Measurements from ENCODE around the gene DNAAF3. TPM values are rescaled to one million over a fixed set of nuclear protein-coding genes. Genes with fewer than 3 reads are reported as not detected.

Gene DNAAF3
- under 1 TPM in 2 of 4 donors, not detected in 2; 0.34 to 0.88 TPM for total RNA-seq

DNA sequence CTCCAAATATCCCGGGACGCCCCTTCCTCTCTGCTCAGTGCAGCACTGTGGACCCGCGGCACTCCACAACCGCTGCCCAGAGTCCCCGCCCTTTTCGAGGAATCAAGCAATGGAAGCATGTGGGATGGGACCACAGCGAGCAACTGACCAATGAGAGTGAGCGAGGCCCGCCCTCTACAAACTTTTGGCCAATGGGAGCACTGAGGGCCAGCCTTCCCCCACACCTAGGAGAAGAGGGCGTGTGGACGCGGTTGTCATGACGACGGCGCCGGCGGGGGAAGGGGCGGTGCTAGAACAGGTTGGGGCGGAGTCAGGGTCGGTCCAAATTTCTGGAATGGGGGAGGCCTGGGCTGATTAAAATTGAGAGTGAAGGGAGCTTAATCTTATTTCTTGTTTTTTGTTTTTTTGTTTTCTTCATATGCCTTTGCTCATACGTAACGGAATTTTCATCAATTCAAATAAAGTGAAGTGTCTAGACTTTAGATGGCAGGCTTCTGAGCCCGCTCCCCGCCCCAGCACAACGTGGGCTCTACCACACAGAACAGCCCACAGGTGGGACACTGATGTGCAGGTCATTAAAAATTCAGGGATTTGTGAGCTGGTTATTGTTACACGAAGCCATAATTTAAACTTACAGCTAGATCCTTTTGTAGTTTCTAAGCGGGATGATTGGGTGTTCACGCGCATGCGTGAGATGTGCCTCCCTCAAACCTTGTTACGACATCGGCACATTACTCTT, at the start of gene DNAAF3:
Gene DNAAF3, minus strand, starts transcription at position 84 of the 739 bp plus-strand sequence. CDS start 200 bp downstream, outside the sequence.
- TF ChIP-seq, protein P1, sequence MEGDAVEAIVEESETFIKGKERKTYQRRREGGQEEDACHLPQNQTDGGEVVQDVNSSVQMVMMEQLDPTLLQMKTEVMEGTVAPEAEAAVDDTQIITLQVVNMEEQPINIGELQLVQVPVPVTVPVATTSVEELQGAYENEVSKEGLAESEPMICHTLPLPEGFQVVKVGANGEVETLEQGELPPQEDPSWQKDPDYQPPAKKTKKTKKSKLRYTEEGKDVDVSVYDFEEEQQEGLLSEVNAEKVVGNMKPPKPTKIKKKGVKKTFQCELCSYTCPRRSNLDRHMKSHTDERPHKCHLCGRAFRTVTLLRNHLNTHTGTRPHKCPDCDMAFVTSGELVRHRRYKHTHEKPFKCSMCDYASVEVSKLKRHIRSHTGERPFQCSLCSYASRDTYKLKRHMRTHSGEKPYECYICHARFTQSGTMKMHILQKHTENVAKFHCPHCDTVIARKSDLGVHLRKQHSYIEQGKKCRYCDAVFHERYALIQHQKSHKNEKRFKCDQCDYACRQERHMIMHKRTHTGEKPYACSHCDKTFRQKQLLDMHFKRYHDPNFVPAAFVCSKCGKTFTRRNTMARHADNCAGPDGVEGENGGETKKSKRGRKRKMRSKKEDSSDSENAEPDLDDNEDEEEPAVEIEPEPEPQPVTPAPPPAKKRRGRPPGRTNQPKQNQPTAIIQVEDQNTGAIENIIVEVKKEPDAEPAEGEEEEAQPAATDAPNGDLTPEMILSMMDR (IDR thresholded peaks at IDR 0.05; ENCODE audit: low read depth) = no peak

DNA sequence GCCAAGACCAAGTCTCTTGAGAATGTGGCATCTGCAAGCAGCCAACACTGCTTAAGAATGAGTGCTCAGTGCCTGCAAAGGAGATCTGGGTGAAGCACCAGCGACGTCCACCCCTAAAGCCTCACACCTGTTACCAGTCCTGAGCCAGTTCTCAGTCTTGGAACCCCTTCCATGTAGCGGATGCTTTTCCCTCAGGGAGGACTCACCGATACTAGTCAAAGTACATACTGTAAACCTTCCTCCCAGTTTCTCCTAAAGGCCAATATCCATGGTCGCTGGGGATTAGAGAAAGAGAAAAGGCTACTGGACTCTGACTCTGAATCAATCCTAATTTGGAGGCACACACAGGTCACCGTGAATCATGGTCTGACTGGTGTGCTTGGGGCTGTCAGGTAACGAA, 47.1 kb upstream of the DNAAF3 start:
- TF ChIP-seq, protein P1 (IDR thresholded peaks at IDR 0.05; ENCODE audit: low read depth) = no peak

DNA sequence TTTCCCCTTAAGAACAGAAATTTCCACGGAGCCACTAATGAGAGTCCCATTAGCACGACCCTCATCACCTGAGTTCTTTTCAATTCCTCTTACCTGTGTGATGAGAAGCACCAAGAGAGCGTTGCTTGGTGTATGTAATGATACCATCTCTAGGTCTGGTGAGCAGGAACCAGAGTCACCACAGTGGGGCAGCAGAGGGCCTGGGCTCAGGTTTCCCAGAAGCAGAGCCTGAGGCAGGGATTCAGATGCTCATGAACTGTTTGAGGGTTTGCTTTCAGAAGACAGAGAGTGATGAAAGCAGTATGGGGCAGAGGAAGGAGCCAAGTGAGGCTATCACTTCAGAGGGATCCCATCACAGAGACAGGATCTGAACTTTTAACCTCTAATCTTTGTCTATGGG, 46.0 kb upstream of the DNAAF3 start:
- TF ChIP-seq, protein P1 (IDR thresholded peaks at IDR 0.05; ENCODE audit: low read depth) = no peak

DNA sequence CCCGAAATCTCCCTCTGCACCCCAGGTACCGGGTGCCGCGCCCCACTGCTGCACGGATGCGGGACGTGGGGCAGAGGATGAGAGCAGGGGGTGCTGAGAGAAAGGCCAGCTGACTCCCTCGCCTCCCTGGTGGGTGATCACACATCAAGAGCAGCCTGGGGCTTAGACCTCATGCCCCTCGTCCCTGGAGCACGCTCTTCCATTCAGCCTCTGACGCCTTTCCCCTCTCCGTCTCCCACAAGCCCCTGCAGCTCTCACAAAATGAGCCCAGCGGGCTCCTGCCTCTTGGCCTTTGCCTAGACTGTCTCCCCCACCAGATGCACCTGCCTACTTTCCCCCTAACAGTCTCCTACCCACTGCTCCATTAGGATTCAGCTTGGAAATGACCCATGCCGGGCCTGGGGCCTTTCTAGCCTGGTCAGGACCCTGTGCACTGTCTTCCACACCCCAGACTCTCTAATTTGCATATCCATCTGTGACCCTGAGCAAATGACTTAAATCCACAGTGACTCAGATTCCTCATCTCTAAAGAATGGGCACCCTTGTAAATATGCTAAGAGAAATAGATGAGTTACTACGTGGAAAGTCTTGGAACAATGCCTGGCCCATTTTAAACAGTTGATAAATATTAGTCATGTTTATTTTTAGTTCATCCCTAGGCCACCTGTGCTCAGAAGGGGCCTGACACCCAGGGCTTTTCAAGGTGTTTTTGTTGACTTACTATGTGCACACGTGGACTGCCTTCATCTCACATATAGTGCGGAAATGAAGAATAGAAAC, 43.5 kb upstream of the DNAAF3 start:
- TF ChIP-seq, protein P1 (IDR thresholded peaks at IDR 0.05; ENCODE audit: low read depth) = no peak

DNA sequence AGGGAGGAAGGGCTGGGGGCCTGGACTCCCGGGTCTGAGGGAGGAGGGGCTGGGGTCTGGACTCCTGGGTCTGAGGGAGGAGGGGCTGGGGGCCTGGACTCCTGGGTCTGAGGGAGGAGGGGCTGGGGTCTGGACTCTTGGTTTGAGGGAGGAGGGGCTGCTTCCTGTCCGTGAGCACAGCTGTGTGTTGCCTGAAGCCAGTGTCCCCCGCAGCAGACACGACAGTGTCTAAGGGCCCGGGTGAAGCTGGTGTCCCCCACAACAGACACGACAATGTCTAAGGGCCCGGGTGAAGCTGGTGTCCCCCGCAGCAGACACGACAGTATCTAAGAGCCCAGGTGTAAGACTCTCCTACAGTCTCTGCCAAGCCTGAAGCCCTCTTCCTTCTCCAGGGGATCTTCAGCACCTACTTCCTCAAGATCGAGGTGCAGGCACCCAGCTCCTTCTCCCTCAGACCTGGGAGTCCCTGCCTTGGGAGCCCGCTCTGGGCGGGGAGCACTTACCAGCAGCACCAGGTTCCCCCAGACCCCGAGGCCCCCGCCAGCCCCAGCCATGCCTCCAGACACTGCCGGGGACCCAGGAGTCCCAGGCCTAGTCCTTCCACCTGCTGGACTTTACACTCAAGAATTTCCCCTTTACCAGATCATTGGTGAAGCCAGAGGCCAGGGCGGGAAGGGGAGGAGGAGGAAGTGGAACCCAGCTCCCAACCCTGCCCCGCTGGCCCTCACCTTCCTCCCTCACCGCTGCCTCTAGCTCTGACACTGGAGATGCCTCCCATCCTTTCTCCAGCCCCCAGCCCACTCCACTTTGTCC, 42.7 kb upstream of the DNAAF3 start, which contains the start of gene PTPRH:
Gene PTPRH, minus strand, starts transcription at position 622 of the 813 bp plus-strand sequence. Its CDS starts 68 bp downstream, at position 554.
- TF ChIP-seq, protein P1 (IDR thresholded peaks at IDR 0.05; ENCODE audit: low read depth) = no peak

DNA sequence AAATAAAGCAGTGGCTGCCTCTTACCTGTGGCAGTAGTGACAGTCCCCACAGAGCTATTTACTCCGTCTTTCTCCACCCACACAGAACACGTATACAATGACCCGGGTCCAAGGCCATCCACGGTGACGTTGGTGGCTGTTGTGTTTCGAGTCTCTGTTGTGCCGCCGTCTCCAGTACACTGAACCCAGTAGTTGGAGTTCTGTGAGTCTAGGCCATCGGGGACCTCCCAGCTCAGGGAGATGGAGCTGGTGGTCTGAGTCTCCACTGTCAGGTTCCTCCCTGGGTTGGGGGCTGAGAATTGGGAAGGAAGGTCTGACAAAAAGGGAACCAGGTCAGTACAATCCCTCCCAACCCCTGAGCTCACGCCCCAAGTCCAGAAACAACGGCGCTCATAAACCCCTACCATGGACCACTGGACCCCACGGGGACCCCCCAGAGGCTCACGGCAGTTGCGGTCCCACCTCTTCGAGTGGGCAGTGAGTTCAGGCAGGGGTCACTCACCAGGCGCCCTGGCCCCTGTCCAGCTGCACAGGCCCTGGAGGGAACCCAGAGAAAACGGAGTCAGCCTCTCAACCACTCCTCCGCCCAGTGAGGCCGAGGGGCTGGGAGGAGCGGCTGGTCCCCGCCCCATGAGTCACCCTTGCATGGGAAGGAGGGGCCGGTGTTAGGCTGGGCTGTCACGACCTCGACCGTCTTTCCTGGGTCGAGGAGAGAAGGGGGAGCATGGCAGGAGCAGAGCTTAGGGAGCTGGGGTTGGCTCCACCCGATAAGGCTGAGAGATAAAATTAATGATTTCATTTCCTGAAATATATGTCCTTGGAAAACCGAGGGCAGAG, 40.5 kb upstream of the DNAAF3 start:
- TF ChIP-seq, protein P1 (IDR thresholded peaks at IDR 0.05; ENCODE audit: low read depth) = no peak
